Testis (tissue), 3 donors: Measurements from ENCODE around the gene FBXO31. TPM values are rescaled to one million over a fixed set of nuclear protein-coding genes. Genes with fewer than 3 reads are reported as not detected.

Experiments used
- DNase-seq: peaks from one replicate; pipeline ENCODE4 v3.0.0-alpha.2; 2019
- H3K27ac ChIP-seq, 2 donors: fragments of 200-600 bp; sonication (generic); one replicate each; pipeline ENCODE4 v1.5.1; 2019
- H3K27me3 ChIP-seq: fragments of 200-600 bp; sonication (generic); one replicate; pipeline ENCODE4 v1.5.1; 2019
- H3K36me3 ChIP-seq: fragments of 200-600 bp; sonication (generic); one replicate; pipeline ENCODE4 v1.5.1; 2017; ENCODE audit warnings: low read depth; ENCODE audit errors: missing control alignments
- H3K4me1 ChIP-seq: fragments of 200-600 bp; sonication (generic); one replicate; pipeline ENCODE4 v1.5.1; 2019
- H3K4me3 ChIP-seq, 2 donors: fragments of 200-600 bp; sonication (generic); one replicate each; pipeline ENCODE4 v1.5.1; 2017 to 2019
- H3K9me3 ChIP-seq: fragments of 200-600 bp; sonication (generic); one replicate; pipeline ENCODE4 v1.5.1; 2017
- CTCF ChIP-seq, 3 experiments: fragments of 450-650 bp in 2 of 3; fragments of 200-600 bp in 1 of 3; sonication (generic) in 1 of 3; IDR thresholded peaks; one replicate each; pipeline ENCODE4 v1.5.1; 2016 to 2019; ENCODE audit warnings: antibody characterized with exemption in 3 of 3, mild to moderate bottlenecking in 2 of 3, moderate library complexity in 1 of 3
- POLR2A ChIP-seq: fragments of 450-650 bp; IDR thresholded peaks from one replicate; pipeline ENCODE4 v1.6.1; 2017; ENCODE audit warnings: antibody characterized with exemption, mild to moderate bottlenecking, moderate library complexity
- WGBS, 2 donors: methylation state at CpG; one replicate each; pipeline ENCODE4 v1.1.5; 2018; 5-methylcytosine and 5-hydroxymethylcytosine counted together
- intact Hi-C: fragments of 100-400 bp; cut with DNase I; formaldehyde crosslinking; loops from one replicate; pipeline ENCODE4 v1.15.1; 2023; ENCODE audit warnings: low total_unique reads
- polyA plus RNA-seq: library from polyadenylated mRNA; stranded (reverse); fragments of 350-450 nt; fragmentation: Illumina TruSeq; extraction: RNeasy Lipid Tissue Mini Kit (QIAGEN cat#74804); gene quantifications from one replicate; pipeline ENCODE4 v1.2.3, GENCODE V29; 2014; ENCODE audit warnings: low read depth, low replicate concordance; ENCODE audit not compliant: insufficient read depth
- total RNA-seq, 2 donors: library from RNA; depleted of rRNA; stranded (reverse); fragments of >200 nt; gene quantifications; one replicate each; pipeline ENCODE4 v1.2.3, GENCODE V29; 2016

Gene FBXO31
- total and polyA plus RNA-seq, 3 donors from 2014 or later = 73.9 to 215 (median 115) TPM

- H3K4me1 ChIP-seq = no peaks in the 10 kb centered on the region
- intact Hi-C loops = no loop called here
- TF ChIP-seq CTCF (IDR thresholded peaks at IDR 0.05) (no peak), POLR2A (no peak)
- WGBS, 2 donors = 88 to 94% methylated on average over 13 of the region's 13 CpGs
- H3K9me3 ChIP-seq = no peaks in the 10 kb centered on the region
- no peaks in the 10 kb centered on the region for H3K36me3 ChIP-seq
- H3K4me3 ChIP-seq = no peak overlapping the region
- DNase-seq = no peak
- H3K27ac ChIP-seq = no peak overlapping the region
- no peaks in the 10 kb centered on the region for H3K27me3 ChIP-seq
Measured at GRCh38 chr16:87347932-87348615, 35.5 kb downstream of the FBXO31 start.

- Histone ChIP-seq H3K4me1 (no peaks in the 10 kb centered on the region), H3K9me3 (no peaks in the 10 kb centered on the region), H3K27ac (no peak overlapping the region), H3K27me3 (no peaks in the 10 kb centered on the region), H3K4me3 (no peak overlapping the region), H3K36me3 (no peaks in the 10 kb centered on the region)
- 89 to 93% methylated on average over 15 to 21 of the region's 21 CpGs for WGBS, 2 donors
- TF ChIP-seq POLR2A (no peak), CTCF (IDR thresholded peaks at IDR 0.05) (no peak)
- intact Hi-C loops = no loop called here
- no peak for DNase-seq
Measured at GRCh38 chr16:87346517-87347060, 37.0 kb downstream of the FBXO31 start.

GRCh38 chr16:87345726-87346424 lies 37.7 kb downstream of the FBXO31 start:
- Histone ChIP-seq H3K4me1 (no peaks in the 10 kb centered on the region), H3K36me3 (no peaks in the 10 kb centered on the region), H3K27ac (no peak overlapping the region), H3K4me3 (no peak overlapping the region), H3K27me3 (no peaks in the 10 kb centered on the region), H3K9me3 (no peaks in the 10 kb centered on the region)
- 90 to 94% methylated on average over 22 to 28 of the region's 28 CpGs for WGBS, 2 donors
- intact Hi-C loops = no loop called here
- no peak for DNase-seq
- no peak for TF ChIP-seq POLR2A
- no peak for TF ChIP-seq CTCF (IDR thresholded peaks at IDR 0.05)

- TF ChIP-seq CTCF (IDR thresholded peaks at IDR 0.05) = no peak
- TF ChIP-seq POLR2A = no peak
- Histone ChIP-seq H3K27me3 (no peaks in the 10 kb centered on the region), H3K9me3 (no peaks in the 10 kb centered on the region), H3K4me1 (no peaks in the 10 kb centered on the region), H3K4me3 (no peak overlapping the region), H3K27ac (no peak overlapping the region), H3K36me3 (no peaks in the 10 kb centered on the region)
- 78 to 80% methylated on average over 9 to 16 of the region's 17 CpGs for WGBS, 2 donors
- DNase-seq = no peak
- intact Hi-C loops = no loop called here
Measured at GRCh38 chr16:87344931-87345631, 38.5 kb downstream of the FBXO31 start.
